Subcutaneous abdominal adipose tissue (tissue), 5 donors: ENCODE measurements around the gene ZFC3H1.
"Not testable (repeated sequence)": the region's sequence is repeated elsewhere in the genome, so short reads cannot be mapped to it uniquely, and the experiment has no call there.

Source experiments
- H3K27ac ChIP-seq: one replicate; pipeline ENCODE4 v1.7.0; 2013; ENCODE audit warnings: low read depth, mild to moderate bottlenecking, inconsistent platforms, low read length, moderate library complexity
- H3K27me3 ChIP-seq, 5 donors: one replicate each; pipeline ENCODE4 v1.7.0; 2013; ENCODE audit warnings: low read length in 5 of 5, inconsistent platforms in 1 of 5; ENCODE audit not compliant: control insufficient read depth in 5 of 5, insufficient read depth in 4 of 5
- H3K36me3 ChIP-seq, 5 donors: one replicate each; pipeline ENCODE4 v1.7.0; 2013; ENCODE audit warnings: low read length in 5 of 5; ENCODE audit not compliant: control insufficient read depth in 5 of 5, insufficient read depth in 5 of 5
- H3K4me1 ChIP-seq, 5 donors: one replicate each; pipeline ENCODE4 v1.7.0; 2013; ENCODE audit warnings: low read length in 5 of 5, mild to moderate bottlenecking in 3 of 5, moderate library complexity in 1 of 5; ENCODE audit not compliant: control insufficient read depth in 5 of 5, insufficient read depth in 5 of 5
- H3K4me3 ChIP-seq, 5 donors: one replicate each; pipeline ENCODE4 v1.7.0; 2013; ENCODE audit warnings: low read length in 5 of 5, low read depth in 1 of 5
- H3K9ac ChIP-seq, 5 donors: one replicate each; pipeline ENCODE4 v1.7.0; 2013; ENCODE audit warnings: low read length in 5 of 5, mild to moderate bottlenecking in 4 of 5, moderate library complexity in 3 of 5
- H3K9me3 ChIP-seq, 5 donors: one replicate each; pipeline ENCODE4 v1.7.0; 2013; ENCODE audit warnings: low read length in 5 of 5; ENCODE audit not compliant: control insufficient read depth in 5 of 5
- donor health status: healthy.
- donor health status: healthy.
- donor health status: healthy.
- donor health status: healthy.
- donor health status: healthy.

ZFC3H1 gene

DNA sequence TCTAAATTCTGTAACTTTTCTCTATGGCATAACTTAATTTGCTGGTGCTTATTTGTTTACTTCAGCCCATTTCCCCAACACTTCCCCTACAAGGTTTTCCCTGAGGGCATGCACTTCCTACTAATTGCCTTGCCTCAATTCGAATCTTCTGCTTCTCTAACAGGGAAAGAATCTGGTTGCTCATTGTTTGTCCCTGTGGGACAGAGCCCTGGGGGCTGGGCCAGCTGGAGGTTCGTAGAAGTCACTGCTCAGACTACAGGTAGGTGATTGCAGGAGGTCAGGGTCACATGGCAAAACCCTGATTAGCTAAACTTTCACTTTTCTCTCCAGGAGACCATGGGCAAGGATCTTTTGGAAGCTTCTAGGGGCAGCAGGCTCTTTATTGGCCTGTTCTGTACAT lies 72.0 kb downstream of the ZFC3H1 start:
- H3K27me3 ChIP-seq, result peaks cover 0 to 20% (median 0%) of the 10 kb centered on the region in 5 donors
- H3K36me3 ChIP-seq, result no peaks in the 10 kb centered on the region
- H3K27ac ChIP-seq, result no peak overlapping the region
- H3K4me3 ChIP-seq, result no peak overlapping the region
- H3K9me3 ChIP-seq, result no peaks in the 10 kb centered on the region
- no peak overlapping the region for H3K9ac ChIP-seq
- H3K4me1 ChIP-seq, result peaks cover 0 to 3% (median 0%) of the 10 kb centered on the region in 5 donors

DNA sequence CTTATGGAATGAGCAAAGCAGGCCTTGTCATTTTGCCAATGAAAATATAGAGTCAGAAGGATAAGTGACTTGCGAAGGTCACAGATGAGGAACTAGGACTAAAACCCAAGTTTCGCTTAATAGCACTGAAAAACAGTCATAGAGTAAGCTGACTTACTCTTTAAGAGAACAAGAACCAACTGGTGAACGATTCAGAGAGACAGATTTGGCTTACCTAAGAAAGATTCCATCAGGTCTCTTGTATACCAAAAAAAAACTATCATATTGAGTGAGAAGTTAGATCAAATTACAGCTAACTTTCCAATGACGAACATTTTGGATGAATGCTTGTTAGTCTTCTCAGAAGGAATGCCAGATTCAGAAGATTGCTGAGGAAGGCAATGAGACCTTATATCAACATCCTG lies 74.2 kb downstream of the ZFC3H1 start:
- no peaks in the 10 kb centered on the region for H3K36me3 ChIP-seq
- H3K9ac ChIP-seq, result no peak overlapping the region
- H3K27me3 ChIP-seq, result peaks cover 0 to 16% (median 0%) of the 10 kb centered on the region in 5 donors
- no peaks in the 10 kb centered on the region for H3K9me3 ChIP-seq
- H3K4me3 ChIP-seq, result no peak overlapping the region
- peaks cover 0 to 3% (median 0%) of the 10 kb centered on the region in 5 donors for H3K4me1 ChIP-seq
- no peak overlapping the region for H3K27ac ChIP-seq

DNA sequence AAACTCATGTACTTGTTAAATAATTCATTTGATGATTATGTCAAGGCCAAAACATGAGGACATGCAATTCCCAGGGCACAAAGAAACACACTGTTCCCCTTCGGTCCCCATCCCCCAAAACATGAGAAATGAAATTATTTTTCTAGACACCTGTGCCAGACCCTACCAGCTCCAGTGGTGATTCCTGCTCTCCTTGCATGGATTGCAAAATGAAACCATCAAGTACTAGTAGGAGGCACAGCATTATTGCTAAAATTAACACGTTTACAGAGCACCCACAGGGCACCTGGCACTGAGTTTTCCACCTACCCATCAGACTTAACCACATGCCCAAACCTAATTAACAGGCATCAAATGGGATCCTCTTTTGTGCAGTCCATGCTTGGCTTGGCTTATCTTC lies 76.6 kb downstream of the ZFC3H1 start:
- no peaks in the 10 kb centered on the region for H3K36me3 ChIP-seq
- no peak overlapping the region for H3K9ac ChIP-seq
- H3K27me3 ChIP-seq, result peaks cover 0 to 4% (median 0%) of the 10 kb centered on the region in 5 donors
- no peaks in the 10 kb centered on the region for H3K4me1 ChIP-seq
- no peak overlapping the region for H3K4me3 ChIP-seq
- H3K9me3 ChIP-seq, result no peaks in the 10 kb centered on the region
- H3K27ac ChIP-seq, result no peak overlapping the region

DNA sequence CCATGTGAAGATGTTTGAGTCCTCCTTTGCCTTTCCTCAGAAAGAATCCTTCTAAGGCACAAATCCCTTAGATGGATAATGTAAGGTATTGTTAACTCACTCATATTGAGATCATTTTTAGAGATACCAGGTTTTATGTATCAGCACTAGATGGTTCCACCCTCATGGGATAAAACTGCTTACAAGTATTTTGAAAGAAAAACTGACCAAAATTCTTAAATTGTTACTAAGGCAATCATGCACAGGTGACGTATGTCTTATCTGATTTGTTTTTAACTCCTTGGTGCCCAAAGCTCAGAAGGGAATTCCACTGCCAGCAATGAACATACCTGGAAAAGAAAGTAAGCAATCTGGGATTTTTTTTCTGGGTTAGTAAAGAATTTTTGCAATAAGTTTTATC lies 78.4 kb downstream of the ZFC3H1 start:
- H3K27me3 ChIP-seq, result no peaks in the 10 kb centered on the region
- no peak overlapping the region for H3K27ac ChIP-seq
- no peaks in the 10 kb centered on the region for H3K36me3 ChIP-seq
- H3K9ac ChIP-seq, result no peak overlapping the region
- no peak overlapping the region for H3K4me3 ChIP-seq
- H3K4me1 ChIP-seq, result no peaks in the 10 kb centered on the region
- H3K9me3 ChIP-seq, result no peaks in the 10 kb centered on the region

DNA sequence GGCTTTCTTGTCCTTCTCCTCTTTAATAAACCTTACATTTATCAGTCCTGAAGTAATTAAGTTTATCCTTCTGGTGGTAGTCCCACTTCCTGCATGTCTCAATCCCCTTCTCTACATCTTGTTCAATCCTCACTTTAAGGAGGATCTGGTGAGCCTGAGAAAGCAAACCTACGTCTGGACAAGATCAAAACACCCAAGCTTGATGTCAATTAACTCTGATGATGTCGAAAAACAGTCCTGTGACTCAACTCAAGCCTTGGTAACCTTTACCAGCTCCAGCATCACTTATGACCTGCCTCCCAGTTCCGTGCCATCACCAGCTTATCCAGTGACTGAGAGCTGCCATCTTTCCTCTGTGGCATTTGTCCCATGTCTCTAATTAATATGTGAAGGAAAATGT lies 79.3 kb downstream of the ZFC3H1 start:
- Histone ChIP-seq H3K4me3 (no peak overlapping the region), H3K9ac (no peak overlapping the region), H3K27me3 (no peaks in the 10 kb centered on the region), H3K9me3 (no peaks in the 10 kb centered on the region), H3K36me3 (no peaks in the 10 kb centered on the region), H3K27ac (no peak overlapping the region), H3K4me1 (no peaks in the 10 kb centered on the region)

DNA sequence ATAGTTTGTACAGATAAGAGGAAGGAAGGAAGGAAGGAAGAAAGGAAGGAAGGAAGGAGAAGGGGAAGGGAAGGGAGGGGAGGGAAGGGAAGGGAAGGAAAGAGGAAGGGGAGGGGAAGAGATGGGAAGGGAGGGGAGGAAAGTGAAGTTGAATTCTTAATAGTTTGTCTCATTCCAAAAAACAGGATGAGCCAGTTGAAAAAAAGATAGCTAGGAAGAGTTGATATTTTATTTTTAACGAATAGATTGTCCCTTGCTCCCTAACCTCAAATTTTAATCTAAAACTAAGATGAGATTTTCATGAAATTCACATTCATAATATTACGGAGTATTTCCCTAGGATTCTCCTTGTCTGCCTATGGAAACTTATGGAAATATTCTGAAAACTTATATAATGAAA lies 80.7 kb downstream of the ZFC3H1 start:
- no peak overlapping the region for H3K27ac ChIP-seq
- H3K9ac ChIP-seq, result no peak overlapping the region
- no peaks in the 10 kb centered on the region for H3K4me1 ChIP-seq
- no peak overlapping the region for H3K4me3 ChIP-seq
- H3K27me3 ChIP-seq, result no peaks in the 10 kb centered on the region
- H3K36me3 ChIP-seq, result no peaks in the 10 kb centered on the region
- no peaks in the 10 kb centered on the region for H3K9me3 ChIP-seq

DNA sequence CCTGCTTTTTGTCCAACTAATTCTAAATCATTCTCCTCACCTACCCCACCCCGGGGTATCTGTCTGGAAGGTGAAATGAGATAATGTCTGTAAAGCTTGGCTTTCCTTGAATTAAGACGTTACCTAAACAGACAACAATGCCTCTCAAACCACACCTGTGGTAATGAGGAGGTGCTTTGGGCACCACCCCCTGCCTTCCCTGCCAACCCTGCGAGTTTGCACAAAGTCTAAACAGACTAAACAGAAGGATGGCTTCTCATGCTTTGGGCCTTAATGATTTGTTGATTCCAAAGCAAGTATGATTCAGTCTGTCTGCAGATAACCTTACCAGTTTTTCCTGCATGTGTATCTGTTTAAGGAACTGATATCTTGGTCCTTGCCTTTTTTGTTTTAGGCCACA lies 82.4 kb downstream of the ZFC3H1 start:
- Histone ChIP-seq H3K36me3 (no peaks in the 10 kb centered on the region), H3K9me3 (no peaks in the 10 kb centered on the region), H3K4me1 (no peaks in the 10 kb centered on the region), H3K27me3 (no peaks in the 10 kb centered on the region), H3K4me3 (no peak overlapping the region), H3K9ac (no peak overlapping the region), H3K27ac (no peak overlapping the region)

DNA sequence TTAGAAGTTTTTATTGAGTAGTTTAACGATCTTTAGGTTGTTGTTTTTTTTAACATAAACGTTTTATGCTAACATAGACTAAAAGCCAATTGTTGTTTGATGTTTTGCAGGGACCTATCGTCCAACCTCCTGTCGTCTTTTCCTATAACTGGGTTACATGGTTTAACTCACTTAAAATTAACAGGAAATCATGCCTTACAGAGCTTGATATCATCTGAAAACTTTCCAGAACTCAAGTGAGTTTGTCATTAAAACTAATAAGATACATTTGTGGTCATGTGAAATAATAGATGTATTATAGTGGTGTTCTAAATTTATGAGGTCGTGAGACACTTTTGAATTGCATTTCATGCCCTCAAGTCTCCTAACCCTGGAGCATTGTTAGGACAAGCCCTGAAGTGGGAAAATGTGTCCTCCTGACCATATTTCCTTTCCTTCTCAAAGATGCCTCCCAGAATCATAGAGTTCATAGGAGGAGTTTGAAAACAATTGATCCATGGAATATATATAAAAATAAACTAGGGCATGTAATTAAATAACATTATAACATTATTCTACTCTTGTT lies 84.9 kb downstream of the ZFC3H1 start:
- no peaks in the 10 kb centered on the region for H3K27me3 ChIP-seq
- H3K9ac ChIP-seq, result no peak overlapping the region
- H3K4me1 ChIP-seq, result no peaks in the 10 kb centered on the region
- no peak overlapping the region for H3K27ac ChIP-seq
- H3K36me3 ChIP-seq, result no peaks in the 10 kb centered on the region
- H3K4me3 ChIP-seq, result no peak overlapping the region
- H3K9me3 ChIP-seq, result no peaks in the 10 kb centered on the region

DNA sequence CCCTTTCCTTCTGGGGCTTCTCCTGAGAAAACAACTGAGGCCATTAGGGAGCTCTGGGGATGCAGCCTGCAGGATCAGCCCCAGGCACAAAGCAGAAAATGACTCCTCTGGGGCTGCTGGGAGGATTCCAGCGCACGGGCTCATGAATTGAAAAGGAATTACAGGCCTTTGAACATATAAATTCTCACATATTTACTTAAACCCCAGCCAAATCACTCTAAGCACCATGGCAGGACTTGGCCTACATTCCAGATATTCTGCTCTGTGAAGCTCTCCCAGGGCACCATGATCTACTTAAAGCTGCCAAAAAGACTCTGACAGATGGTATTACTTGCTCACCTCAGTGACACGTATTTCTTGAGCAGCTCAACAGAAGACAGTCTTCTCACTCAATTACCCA lies 87.2 kb downstream of the ZFC3H1 start:
- Histone ChIP-seq H3K27me3 (no peaks in the 10 kb centered on the region), H3K9me3 (no peaks in the 10 kb centered on the region), H3K36me3 (no peaks in the 10 kb centered on the region), H3K27ac (no peak overlapping the region), H3K4me3 (no peak overlapping the region), H3K4me1 (no peaks in the 10 kb centered on the region), H3K9ac (no peak overlapping the region)

DNA sequence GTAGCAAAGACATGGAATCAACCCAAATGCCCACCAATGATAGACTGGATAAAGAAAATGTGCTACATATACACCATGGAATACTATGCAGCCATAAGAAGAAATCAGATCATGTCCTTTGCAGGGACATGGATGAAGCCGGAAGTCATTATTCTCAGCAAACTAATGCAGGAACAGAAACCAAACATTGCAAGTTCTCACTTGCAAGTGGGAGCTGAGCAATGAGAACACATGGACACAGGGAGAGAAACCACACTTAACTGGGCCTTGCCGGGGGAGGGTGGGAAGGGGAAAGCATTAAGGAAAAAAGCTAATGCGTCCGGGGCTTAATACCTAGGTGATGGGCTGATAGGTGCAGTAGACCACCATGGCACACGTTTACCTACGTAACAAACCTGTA lies 93.8 kb downstream of the ZFC3H1 start:
- not testable (repeated sequence) for H3K9ac ChIP-seq

DNA sequence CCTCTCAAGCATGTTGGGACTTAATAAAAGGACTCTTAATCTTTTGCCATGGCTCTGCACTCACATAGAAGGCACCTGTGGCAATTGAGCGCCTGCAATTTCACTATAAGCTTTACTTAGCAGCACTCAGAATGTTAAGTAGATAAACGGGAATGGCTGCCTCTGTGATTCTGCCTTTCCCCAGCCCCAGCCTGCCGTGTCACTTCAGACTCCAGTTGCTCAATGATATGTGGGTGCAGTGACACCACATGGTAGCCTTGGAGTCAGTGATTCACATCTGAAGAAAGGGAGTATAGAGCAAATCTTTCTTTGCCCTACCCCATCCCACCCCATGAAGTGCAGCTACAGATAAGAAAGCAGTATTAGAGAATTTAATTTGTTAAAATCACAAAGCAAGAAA lies 96.1 kb downstream of the ZFC3H1 start:
- no peaks in the 10 kb centered on the region for H3K36me3 ChIP-seq
- H3K4me1 ChIP-seq, result no peaks in the 10 kb centered on the region
- peaks cover 0 to 3% (median 0%) of the 10 kb centered on the region in 5 donors for H3K27me3 ChIP-seq
- no peak overlapping the region for H3K27ac ChIP-seq
- H3K9ac ChIP-seq, result no peak overlapping the region
- H3K4me3 ChIP-seq, result no peak overlapping the region
- peaks cover 0 to 2% (median 0%) of the 10 kb centered on the region in 5 donors for H3K9me3 ChIP-seq

More for the DNA sequence above, 93.8 kb downstream of the ZFC3H1 start:
- not testable (repeated sequence) for H3K9me3 ChIP-seq, H3K27me3 ChIP-seq, H3K4me1 ChIP-seq, H3K27ac ChIP-seq, H3K36me3 ChIP-seq, H3K4me3 ChIP-seq
